ENCODE results near the gene PRDM16. TPM values are rescaled to one million over a fixed set of nuclear protein-coding genes. Genes with fewer than 3 reads are reported as not detected.

Gene PRDM16
- polyA plus RNA-seq, 1 donor from 2014 or later, result 0.21 TPM

DNA sequence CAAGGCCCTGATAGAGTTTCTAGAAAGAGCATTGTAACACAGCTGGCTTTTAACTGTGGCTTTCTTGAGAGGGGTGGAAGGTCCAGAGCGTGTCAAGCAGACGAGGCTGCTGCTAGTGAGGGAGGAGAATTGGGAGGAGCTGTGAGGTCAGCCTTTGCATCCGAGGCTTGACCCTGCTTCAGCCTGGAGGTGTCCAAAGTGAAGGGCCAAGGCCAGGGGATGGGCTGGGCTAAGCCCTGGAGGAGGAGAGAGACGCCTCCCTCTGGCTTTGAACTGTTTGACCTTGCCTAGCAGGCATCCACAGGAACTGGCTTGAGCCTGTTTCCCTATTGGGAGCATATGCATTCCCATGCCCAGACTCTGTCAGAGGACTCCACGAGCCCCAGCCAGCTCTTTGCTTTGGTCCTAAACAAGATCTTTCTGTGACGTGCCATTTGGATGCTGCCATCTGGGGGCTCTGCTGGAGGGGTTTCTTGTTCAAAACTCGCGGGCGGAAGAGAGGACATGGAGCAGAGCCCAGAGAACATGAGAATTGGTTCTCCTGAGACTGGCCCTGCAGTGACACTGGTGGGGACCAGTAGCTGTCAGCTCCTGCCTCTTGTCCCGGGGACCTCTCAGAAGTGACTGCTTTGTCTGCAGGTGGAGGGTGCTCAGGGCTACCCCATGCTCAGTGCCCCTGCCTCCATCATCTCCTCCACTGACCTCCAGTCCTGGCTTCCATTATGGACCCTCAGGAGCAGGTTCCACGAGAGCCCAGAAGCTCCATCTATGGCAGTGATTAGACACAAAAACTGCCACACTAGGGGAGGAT, 42.2 kb upstream of the PRDM16 start:
- Histone ChIP-seq H3K9me2 (ENCODE audit: insufficient read depth, low read length) (no peaks in the 10 kb centered on the region), H3K9ac (ENCODE audit: low read length) (no peak overlapping the region), H4K20me1 (ENCODE audit: insufficient read depth) (no peaks in the 10 kb centered on the region), H3K27me3 (ENCODE audit: insufficient read depth, low read depth, low read length) (no peaks in the 10 kb centered on the region), H3K4me3 (ENCODE audit: low read length) (no peak overlapping the region), H3K79me2 (replicated peaks; ENCODE audit: insufficient read depth, low read length) (no peaks in the 10 kb centered on the region), H2AFZ (ENCODE audit: low read depth, low read length) (no peak overlapping the region), H3K36me3 (ENCODE audit: insufficient read depth, low read length) (no peaks in the 10 kb centered on the region), H3K4me2 (ENCODE audit: low read length) (no peak overlapping the region), H3F3A (ENCODE audit: insufficient read depth, low read length, poor library complexity, severe bottlenecking) (no peaks in the 10 kb centered on the region), H3K27ac (ENCODE audit: low read length) (no peak overlapping the region), H3K9me3 (ENCODE audit: low read length) (no peaks in the 10 kb centered on the region)
- TF ChIP-seq EP300 (conservative IDR thresholded peaks at IDR 0.05; ENCODE audit: poor library complexity, severe bottlenecking), result no peak
- TF ChIP-seq, protein P1, sequence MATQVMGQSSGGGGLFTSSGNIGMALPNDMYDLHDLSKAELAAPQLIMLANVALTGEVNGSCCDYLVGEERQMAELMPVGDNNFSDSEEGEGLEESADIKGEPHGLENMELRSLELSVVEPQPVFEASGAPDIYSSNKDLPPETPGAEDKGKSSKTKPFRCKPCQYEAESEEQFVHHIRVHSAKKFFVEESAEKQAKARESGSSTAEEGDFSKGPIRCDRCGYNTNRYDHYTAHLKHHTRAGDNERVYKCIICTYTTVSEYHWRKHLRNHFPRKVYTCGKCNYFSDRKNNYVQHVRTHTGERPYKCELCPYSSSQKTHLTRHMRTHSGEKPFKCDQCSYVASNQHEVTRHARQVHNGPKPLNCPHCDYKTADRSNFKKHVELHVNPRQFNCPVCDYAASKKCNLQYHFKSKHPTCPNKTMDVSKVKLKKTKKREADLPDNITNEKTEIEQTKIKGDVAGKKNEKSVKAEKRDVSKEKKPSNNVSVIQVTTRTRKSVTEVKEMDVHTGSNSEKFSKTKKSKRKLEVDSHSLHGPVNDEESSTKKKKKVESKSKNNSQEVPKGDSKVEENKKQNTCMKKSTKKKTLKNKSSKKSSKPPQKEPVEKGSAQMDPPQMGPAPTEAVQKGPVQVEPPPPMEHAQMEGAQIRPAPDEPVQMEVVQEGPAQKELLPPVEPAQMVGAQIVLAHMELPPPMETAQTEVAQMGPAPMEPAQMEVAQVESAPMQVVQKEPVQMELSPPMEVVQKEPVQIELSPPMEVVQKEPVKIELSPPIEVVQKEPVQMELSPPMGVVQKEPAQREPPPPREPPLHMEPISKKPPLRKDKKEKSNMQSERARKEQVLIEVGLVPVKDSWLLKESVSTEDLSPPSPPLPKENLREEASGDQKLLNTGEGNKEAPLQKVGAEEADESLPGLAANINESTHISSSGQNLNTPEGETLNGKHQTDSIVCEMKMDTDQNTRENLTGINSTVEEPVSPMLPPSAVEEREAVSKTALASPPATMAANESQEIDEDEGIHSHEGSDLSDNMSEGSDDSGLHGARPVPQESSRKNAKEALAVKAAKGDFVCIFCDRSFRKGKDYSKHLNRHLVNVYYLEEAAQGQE (IDR thresholded peaks at IDR 0.05; ENCODE audit: borderline replicate concordance), result no peak
- TF ChIP-seq SMC3 (conservative IDR thresholded peaks at IDR 0.05; ENCODE audit: poor library complexity), result no peak
- TF ChIP-seq EZH2 (IDR thresholded peaks at IDR 0.05; ENCODE audit: borderline replicate concordance, insufficient read depth, low read length, poor library complexity, severe bottlenecking), result no peak
- no peak for TF ChIP-seq CTCF (IDR thresholded peaks at IDR 0.05; ENCODE audit: poor library complexity, severe bottlenecking)
- no peak for TF ChIP-seq POLR2AphosphoS5 (IDR thresholded peaks at IDR 0.05)
- TF ChIP-seq MXI1 (conservative IDR thresholded peaks at IDR 0.05; ENCODE audit: poor library complexity, severe bottlenecking), result no peak
- no peak for TF ChIP-seq TAF1 (IDR thresholded peaks at IDR 0.05; ENCODE audit: low read depth)
- no peak for TF ChIP-seq RAD21 (conservative IDR thresholded peaks at IDR 0.05)

DNA sequence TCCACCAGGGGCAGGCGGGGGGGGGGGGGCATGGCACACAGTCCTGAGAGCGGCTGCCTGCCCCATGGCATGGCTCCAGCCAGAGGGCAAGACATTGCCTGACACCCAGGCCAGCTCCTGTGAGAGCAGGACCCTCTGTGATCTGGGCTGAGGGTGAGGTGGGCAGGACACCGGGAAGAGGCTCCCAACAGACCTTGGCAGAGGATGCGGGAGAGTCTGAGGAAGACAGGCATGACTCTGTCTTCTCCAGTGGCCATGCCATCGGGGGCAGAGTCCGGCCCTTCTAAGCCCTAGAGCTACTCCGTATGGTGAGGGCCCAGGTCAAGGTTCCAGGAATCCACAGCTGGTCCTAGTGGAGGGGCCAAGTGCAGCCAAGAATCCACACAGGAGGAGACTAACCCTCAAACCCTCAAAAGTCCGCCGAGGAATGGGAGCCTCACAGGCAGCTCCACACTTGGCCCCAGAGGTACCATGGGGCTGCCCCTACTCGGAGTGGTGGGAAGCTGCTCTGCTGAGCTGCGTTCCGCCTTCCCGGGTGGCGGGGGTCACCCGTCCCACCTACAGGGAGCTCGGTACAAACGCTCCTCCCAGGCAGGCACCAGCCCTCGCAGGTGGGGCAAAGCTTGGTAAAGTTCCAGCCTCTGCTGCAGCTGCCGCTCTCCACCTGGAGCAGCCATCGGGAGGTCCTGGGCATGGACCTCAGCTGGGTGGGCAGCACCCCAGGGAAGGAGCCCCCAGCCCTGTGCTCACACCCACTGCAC, 41.2 kb upstream of the PRDM16 start:
- Histone ChIP-seq H4K20me1 (ENCODE audit: insufficient read depth) (no peaks in the 10 kb centered on the region), H3K9me2 (ENCODE audit: insufficient read depth, low read length) (no peaks in the 10 kb centered on the region), H3K79me2 (replicated peaks; ENCODE audit: insufficient read depth, low read length) (no peaks in the 10 kb centered on the region), H3K4me3 (ENCODE audit: low read length) (no peak overlapping the region), H3K36me3 (ENCODE audit: insufficient read depth, low read length) (no peaks in the 10 kb centered on the region), H3F3A (ENCODE audit: insufficient read depth, low read length, poor library complexity, severe bottlenecking) (no peaks in the 10 kb centered on the region), H3K9me3 (ENCODE audit: low read length) (no peaks in the 10 kb centered on the region), H3K27me3 (ENCODE audit: insufficient read depth, low read depth, low read length) (no peaks in the 10 kb centered on the region), H3K9ac (ENCODE audit: low read length) (no peak overlapping the region), H3K4me2 (ENCODE audit: low read length) (no peak overlapping the region), H2AFZ (ENCODE audit: low read depth, low read length) (no peak overlapping the region), H3K27ac (ENCODE audit: low read length) (no peak overlapping the region)
- TF ChIP-seq, protein P1 (IDR thresholded peaks at IDR 0.05; ENCODE audit: borderline replicate concordance), result no peak
- TF ChIP-seq TAF1 (IDR thresholded peaks at IDR 0.05; ENCODE audit: low read depth), result no peak

Measured in neural cell (in vitro differentiated cells).